Epidermal melanocyte (primary cell): ENCODE measurements around the gene DEFB114.
"Not testable (repeated sequence)": the region's sequence is repeated elsewhere in the genome, so short reads cannot be mapped to it uniquely, and the experiment has no call there.

ENCODE experiments used
- DNase-seq: peaks from one replicate; pipeline ENCODE4 v3.0.0; 2011; ENCODE audit warnings: low spot score; ENCODE audit not compliant: insufficient read length

The DEFB114 gene, protein sequence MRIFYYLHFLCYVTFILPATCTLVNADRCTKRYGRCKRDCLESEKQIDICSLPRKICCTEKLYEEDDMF

DNA sequence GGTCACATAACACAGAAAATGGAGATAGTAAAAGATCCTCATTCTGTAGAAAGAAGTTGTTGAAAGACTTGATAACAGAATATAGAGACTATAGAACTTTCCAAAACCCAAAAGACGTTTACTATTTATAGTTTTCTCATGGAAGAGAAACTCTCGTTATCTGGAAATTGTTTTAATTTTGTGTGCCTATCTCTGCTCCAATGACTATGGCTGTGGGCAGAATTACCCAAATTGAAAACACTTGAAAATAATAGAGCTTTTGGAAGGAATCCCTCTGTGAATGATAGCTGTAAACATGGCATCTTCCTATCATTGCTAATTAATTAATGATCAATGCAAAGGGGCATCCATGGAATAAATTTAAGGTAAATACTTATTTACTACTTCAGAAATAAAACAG is at the start of gene DEFB114:
DEFB114 (minus strand) TSS at position 101 of the 400 bp plus-strand sequence; CDS start at position 42, 59 bp downstream.
- no peak for DNase-seq

DNA sequence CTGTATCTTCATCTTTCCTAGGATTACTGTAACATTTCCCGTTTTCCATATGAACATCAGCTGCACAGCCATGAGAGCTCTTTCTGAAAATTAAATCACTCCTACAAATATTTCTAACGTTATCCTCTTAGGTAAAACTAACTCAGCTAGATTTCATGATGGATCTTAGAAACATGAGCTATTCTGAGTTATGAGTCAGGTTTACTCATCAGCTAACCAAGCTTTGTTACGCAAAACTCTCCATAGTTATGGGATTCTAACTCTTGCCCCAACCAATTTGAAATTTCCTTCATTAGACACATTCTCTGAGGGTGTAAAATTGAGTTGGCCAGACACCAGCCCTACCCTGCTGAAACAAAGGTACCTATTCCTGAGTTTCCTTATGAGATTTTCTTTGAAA is 43.9 kb upstream of the DEFB114 start:
- DNase-seq: no peak

DNA sequence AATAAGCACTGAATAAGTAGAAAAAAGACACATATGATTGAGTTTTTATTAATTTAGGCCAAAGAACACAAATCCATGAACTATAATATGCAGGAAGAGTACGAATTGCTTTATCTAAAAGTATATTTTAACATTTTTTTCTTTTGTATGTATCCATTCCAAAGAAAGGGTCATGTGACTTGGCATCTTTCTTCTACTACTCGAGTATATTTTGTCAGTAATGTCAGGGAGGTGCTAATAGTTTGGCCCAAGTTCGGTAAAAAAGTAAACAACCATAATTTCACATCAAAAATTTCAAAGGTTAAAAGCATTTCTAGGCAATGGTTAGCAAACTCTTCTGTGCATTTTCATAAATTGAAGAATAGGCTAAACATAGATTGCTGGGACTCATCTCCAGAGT is 39.2 kb upstream of the DEFB114 start:
- no peak for DNase-seq

DNA sequence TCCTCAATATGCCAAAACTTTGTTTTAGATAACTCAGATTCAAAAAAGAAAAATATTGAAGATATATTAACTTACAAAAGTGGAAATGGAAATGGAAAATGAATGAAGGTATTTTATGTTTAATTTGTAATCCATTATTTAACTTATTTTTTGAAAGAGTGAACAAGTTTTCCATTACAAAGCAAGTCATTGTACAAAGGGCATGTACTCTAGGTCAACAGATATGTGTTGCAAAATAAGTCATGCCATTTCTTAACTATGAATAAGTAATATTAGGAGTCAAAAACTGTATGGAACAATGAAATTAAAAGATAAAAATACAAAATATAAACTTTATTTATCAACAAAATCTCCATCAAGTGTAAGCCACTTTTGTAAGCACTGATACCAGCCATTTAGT is 31.3 kb upstream of the DEFB114 start:
- DNase-seq: no peak

DNA sequence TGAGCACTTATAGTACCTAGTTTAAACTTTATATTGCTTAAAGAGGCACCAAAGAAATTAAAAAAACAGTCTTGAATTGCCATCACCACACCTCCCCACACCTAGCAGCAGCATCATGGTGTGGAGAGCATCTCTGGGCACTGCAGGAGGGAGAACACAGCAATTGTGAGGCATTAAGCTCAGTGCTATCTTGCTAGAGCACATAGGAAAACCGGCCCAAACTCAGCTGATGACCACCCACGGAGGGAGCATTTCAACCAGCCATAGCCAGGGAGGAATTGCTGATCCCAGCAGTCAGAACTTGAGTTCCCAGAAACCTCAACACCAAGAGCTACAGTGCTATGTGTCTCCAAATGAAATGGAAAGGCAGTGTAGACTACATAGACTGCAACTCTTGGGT is 24.9 kb upstream of the DEFB114 start:
- no peak for DNase-seq

DNA sequence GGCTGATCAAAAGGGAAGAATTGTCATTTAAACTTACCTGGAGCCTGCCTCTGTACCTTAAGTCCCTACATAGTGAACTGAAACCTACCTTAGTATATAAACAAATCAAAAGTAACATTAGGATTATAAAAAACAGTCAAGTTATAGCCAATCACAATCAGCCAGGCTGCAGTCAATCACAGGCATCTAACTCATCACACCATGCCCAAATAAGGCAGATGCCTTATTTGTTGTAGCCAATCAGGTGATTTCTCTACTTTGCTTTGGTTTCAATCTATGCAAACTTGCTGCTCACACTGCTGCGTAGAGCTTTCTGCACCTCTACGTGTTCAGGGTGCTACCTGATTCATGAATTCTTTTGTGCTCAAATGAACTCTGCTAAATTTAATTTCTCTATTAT is 23.8 kb upstream of the DEFB114 start:
- no peak for DNase-seq

DNA sequence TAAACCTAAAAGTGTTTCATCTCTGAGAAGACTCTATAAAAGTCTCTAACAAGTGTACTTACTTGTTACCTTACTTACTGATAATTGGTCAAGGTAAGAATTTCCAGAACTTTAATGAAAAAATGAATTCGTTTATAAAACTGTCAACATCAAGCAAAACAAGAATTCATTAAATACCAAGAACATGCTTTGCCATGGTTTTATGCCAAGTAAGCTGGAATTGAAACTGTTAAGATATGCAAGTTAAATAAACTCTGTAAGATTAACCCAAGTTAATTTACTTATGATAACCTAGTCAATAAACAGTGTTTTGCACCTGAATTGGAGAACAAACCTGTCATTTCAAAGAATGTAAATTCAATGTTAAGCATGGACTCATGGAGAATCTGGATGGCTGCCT is 22.6 kb upstream of the DEFB114 start:
- DNase-seq: no peak

DNA sequence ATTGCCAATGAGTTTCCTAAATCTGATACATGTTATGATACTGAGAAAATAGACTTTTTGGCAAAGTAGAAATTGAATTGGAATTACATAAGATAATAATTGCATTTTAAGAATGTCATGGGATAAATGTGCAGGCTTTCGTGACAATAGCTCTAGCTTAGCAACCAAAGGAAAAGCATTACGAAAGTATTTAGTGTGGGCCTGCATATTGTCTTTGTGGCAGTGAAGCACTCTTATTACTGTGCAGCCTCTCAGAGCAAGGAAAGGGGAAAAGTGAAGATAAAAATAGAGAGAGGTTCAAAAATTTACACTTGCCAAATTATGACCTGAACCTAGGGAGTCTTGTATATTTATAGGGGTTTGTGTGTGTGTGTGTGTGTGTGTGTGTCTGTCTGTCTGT is 18.1 kb upstream of the DEFB114 start:
- no peak for DNase-seq

DNA sequence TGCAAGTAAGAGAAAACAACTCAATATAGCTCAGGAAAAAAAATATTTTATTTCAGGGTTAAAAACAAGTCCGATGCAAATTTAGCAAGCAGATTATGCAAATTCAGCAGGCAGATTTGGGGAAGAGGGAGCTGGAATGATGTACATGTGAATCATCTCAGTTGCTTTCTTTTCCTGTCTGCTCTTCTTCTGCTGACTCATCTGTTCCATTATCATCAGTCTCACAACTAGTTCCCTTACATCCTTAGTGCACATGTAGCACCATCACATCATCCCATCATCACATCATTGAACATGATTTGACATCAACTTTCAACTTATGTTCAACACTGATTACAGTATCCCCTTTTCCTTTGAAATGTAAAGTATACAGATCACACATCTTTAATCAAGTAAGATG is 16.9 kb upstream of the DEFB114 start:
- no peak for DNase-seq

DNA sequence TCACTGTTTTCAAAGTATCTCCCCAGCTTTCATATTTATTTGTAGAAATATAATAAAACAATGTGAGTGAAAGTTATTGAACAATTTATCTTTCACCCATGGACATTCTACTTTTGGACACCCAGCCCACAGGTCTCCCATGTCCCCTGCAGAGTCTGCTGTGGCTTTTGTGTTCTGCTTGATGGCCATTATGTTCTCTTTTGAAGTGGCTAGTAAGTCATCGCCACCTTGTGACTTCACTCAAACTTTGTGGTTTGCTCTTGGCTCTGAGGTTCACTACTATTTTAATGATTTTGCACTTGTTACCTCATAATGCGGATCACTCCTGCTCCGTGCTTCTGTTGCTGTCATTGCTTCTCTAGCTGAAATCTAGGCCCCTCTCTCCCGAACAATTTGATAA is 15.6 kb upstream of the DEFB114 start:
- DNase-seq: no peak

DNA sequence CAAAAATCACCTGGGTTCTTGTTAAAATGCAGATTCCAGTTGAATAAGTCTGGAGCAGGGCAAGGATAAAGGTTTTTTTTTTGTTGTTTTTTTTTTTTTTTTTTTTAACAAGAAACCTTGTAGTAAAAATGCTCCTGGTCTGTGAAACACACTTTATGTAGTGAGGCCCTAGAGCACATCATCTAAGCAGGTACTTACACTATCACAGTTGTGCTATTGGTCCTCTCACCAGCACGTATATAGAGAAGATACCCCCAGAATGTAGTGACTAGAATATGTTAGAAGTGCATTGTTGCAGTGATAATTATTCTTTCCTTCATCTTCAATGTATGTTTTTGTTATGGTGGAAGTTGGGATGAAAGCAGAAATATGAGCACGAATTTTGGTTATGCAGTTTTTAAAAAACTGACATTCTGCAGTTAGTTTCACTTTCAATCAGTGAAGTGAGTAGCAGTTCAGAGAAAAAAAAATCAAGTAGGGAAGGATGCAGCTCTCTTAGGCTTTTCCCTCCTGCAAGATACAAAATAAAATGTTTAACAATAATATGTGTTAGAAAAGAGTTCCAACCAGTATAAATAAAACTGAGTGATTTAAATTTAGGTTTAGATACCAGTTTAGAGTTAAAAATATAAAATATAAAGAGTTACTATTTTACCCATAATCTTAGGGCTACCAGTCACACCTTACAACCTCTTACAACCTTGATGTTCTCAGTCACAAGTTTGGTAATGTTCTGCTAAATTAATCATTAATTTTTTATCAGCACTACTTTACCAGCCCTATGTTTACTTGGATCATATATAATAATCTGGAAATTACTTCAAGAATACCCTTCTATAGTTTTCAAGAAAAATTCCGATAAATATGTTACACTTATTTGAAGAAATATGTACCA is 14.6 kb upstream of the DEFB114 start:
- DNase-seq: no peak

DNA sequence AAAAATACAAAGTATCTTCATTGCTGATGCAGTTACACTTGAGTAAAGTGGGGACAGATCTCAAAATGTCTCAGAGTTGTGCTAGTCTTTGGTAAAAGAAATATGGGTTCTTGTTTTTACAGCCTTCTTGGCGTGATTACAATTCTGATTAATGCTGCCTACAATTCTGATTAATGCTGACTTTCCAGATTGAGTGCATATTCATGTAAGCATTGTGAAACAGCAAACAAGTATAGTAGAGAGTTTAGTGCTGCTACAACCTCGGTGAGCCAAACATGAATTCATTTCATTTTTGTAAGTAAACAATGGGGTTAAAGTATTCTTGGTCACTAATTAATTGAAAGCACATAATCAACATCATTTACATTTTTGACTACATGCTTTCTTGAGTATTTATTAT is 5.6 kb upstream of the DEFB114 start, which contains the start of gene DEFB113:
DEFB113 (minus strand) TSS at position 21 of the 400 bp plus-strand sequence; CDS start at position 21, 0 bp downstream.
- DNase-seq: no peak

DNA sequence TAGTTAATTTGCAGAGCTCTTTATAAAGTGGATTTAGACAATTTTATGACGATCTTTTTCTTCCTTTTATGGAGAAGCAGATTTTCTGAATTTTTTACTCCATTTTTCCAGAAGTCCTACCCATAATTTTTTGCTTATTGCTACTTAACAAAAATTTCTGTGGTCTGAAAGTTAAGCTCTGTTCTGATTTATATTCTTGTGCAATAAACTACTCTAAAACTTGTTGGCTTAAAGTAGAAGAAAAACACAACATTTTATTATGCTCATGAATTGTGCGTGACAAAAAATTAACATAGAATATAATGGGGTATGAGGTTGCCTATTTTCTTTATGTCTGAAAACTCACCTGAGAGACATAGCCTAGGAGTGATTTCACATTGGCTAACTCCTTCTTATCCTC is 2.9 kb upstream of the DEFB114 start:
- DNase-seq: no peak

DNA sequence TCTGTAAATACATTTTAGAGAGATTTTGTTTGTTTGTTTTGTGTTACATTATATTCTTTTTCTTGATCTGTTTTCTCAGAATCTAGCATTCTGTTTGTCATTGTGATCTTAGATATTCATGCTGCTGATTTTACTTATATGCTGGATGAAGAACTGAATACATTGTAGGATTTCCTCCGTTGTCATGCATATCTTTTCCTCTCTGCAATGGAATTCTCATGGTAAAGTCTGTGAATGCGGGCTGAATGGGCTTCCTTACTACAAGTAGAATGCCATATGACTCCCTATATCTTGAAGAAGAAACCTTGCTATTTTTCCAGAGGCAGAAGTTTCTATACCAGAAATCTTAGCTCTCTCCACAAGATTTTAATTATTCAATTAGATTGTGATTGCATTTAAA is 2.4 kb upstream of the DEFB114 start:
- no peak for DNase-seq

DNA sequence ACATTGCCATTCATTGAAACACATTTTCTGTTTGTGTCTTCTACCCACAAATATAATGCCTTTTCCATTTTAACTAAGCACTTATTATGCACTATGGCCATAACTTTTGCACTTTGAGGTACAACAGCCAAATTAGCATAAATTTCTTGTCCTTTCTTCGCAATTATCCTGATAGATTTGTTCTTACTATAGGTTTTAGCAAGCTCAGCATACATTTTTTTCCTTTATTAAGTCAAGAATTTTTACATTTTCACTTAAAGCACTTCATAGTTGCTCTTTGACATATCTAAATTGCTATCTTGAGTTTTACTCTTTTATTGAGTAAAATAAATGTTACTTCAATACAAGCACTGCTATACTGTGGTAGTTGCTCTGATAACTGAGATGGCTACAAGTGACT is 5.8 kb downstream of the DEFB114 start:
- no peak for DNase-seq

DNA sequence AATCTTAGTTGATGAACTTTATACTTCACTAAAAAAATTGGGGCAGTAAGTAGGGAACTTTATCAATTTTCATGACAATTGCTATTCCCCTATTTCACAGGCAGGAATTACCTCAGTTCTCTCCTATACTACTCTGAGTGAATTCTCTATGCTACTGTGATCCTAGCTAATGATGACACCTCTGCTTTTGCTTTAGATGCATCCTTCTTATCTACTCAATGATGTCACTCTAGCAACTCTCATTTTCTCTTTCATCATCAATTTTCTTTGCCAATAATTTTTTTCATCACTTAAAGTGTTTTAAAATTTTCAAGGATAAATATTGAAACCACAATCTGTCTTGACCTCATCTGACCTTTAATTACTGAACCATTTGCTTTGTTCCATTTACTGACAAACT is 8.1 kb downstream of the DEFB114 start:
- no peak for DNase-seq

DNA sequence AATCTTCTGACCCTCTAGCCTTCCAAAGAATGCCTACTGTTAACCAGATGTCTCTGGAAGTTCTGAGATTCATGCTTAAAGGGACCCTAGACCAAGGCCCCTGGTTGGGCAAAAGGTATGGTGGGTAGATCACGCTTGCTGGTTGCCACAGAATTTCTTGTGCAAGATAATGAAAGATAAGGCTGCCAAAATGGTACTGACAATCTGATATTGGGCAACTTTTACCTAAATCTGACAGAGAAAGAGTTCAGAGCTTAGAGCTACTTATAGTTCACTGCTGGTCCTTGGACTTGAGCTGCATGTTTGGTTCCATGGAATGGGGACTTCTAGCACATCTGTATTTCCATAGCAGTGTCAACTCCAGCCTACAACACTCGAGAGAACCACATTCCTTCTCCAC is 12.0 kb downstream of the DEFB114 start:
- DNase-seq: no peak

DNA sequence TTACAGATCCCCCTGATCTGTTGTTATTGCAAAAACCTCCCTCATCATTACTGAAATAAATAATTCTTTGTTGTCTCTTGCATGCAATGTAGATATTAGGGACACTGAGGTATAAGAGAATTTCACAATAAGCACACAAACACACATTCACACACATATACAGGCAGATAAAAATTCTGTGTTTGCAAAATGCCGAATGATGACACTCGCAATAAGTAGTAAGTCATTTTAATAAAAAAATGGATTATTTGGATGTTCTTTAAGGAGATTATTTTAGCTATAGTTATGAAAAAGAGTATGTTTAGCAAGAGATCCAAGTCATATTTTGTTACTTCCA is 13.6 kb downstream of the DEFB114 start:
- DNase-seq: no peak

DNA sequence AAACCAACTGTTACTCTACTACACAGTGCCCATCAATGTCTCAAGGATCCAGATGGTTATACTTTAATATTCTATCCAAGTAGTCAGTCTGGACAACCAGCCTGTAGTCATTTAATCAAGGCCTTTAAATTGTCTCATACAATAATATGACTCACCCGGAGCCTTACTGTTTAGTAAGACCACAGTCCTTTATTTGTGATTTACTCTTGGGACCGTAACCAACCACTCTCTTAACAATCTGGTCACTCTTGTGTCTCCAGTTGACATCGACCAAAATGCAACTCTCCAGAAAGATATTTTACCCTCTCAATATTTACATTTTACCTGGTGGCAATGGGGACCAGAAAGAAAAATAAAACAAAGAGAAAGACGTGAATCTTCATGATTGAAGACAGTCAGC is 14.9 kb downstream of the DEFB114 start:
- no peak for DNase-seq

DNA sequence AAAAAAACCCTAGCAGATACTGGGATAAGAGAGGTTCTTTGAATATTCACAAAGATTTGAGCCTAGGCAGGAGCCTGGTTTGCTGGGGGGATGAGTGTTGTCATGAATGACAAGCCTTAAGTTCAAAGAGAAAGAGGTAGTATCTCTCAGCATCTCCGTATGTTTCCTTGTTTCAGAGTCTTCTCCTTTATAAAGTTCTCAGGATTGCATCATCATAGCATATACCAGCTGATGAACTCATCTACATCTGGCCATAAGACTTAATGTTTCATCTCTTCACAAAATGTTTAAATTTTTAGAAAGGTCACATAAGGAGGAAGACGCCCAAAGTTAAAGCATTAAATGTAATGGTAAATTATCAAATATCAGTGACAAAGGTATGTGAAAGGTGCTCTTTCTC is 17.1 kb downstream of the DEFB114 start:
- no peak for DNase-seq

DNA sequence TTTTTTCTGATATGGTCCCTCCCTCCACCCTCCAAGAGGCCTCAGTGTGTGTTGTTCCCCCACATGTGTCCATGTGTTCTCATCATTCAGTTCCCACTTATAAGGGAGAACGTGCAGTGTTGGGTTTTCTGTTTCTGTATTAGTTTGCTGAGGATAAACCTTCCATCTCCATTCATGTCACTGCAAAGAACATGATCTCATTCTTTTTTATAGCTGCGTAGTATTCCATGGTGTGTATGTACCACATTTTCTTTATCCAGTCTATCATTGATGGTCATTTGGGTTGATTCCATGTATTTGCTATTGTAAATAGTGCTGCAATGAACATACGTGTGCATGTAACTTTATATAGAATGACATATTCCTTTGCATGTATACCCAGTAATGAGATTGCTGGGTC is 19.9 kb downstream of the DEFB114 start:
- DNase-seq: not testable (repeated sequence)

DNA sequence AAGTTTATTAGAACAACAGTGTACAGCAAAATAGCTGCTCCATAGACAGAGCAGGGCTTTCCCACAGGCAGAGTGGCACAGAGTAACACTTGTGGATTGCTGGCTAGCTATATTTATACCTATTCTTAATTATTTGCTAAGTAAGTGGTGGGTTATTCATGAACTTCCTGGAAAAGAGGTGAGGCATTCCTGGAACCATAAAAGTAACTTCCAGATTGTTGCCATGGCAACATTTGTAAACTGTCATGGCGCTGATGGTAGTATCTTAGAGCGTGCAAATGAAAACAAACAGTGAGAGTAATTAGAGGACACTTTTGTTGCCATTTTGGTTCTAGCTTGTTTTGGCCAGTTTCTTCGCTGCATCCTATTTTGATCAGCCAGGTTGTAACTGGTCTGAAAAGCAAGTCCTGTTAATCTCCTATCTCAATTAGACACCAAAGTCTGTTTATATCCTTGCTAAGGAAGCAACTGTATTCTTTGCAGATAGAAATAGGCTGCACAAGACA is 23.9 kb downstream of the DEFB114 start:
- no peak for DNase-seq

DNA sequence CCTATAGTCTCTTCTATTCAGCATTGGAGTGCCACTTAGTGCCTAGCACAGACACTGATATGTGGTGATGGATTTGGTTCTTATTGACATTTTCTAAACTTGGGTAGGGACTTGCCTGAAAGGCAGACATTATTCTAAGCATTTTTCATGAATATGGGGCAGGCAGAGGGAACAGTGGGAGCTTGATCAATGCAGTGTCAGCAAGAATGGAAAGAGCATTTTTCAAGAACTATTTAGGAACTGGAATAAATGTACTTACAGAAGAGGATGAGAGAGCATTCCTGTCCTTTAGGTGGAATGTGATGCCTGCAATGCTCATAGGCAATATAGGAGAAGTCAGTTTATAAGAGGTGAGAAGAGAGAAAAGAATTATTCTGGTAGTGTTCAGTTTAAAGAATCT is 26.2 kb downstream of the DEFB114 start:
- DNase-seq: no peak
